C4-2B (cell line): ENCODE measurements around the gene ACOX2.

ENCODE experiments used
- ZFX ChIP-seq: fragments of 450-650 bp; IDR thresholded peaks from 2 replicates; pipeline ENCODE4 v1.6.1; 2017
- TF ChIP-seq, protein P1 (sequence below): fragments of 450-650 bp; conservative IDR thresholded peaks from 2 replicates; pipeline ENCODE4 v1.5.1; 2017; ENCODE audit warnings: mild to moderate bottlenecking

DNA sequence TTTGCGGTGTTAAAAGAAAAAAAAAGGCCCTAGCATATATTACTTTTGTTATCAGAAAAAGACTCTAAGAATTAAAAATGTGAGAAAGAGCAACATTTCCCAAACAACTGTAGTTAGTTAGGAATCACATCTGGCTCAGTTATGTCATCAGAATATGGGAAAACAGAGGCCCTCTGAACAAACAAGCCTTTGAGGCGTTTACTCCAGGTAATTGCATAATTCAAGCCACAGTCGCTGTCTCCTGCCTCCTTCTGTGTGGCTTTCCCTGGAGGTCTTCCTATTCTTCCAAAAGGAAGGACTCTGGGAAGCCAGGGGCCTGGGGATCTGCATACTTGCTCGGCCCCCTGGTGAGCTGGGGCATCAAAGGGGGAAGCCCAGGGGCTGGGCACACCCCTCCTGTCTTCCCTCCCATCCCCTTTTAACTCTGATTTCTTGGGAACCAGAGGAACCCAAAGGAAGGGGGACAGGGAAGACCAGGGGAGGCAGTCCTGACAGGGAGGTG, 43.9 kb upstream of the ACOX2 start:
- TF ChIP-seq, protein P1, sequence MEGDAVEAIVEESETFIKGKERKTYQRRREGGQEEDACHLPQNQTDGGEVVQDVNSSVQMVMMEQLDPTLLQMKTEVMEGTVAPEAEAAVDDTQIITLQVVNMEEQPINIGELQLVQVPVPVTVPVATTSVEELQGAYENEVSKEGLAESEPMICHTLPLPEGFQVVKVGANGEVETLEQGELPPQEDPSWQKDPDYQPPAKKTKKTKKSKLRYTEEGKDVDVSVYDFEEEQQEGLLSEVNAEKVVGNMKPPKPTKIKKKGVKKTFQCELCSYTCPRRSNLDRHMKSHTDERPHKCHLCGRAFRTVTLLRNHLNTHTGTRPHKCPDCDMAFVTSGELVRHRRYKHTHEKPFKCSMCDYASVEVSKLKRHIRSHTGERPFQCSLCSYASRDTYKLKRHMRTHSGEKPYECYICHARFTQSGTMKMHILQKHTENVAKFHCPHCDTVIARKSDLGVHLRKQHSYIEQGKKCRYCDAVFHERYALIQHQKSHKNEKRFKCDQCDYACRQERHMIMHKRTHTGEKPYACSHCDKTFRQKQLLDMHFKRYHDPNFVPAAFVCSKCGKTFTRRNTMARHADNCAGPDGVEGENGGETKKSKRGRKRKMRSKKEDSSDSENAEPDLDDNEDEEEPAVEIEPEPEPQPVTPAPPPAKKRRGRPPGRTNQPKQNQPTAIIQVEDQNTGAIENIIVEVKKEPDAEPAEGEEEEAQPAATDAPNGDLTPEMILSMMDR: no peak
- no peak for TF ChIP-seq ZFX
